Measurements from ENCODE around the gene DNAJC5. TPM values are rescaled to one million over a fixed set of nuclear protein-coding genes. Genes with fewer than 3 reads are reported as not detected.
A peak's percentile ranks its signal among the peaks of the same experiment; 100 is the strongest.
"Not testable (repeated sequence)": the region's sequence is repeated elsewhere in the genome, so short reads cannot be mapped to it uniquely, and the experiment has no call there.

Gene DNAJC5
- total RNA-seq, 1 donor from 2014 or later = 67.3 TPM

GRCh38 chr20:63861365-63861934, 33.5 kb upstream of the DNAJC5 start, which contains the start of gene ABHD16B:
TSS of gene ABHD16B (plus strand) at chr20:63861498. CDS start at chr20:63861541, 43 bp downstream.
- no peak for DNase-seq (ENCODE audit: low read depth in 2 of 2)

GRCh38 chr20:63861981-63862901, 32.7 kb upstream of the DNAJC5 start:
- DNase-seq (ENCODE audit: low read depth in 2 of 2) = no peak

GRCh38 chr20:63863021-63863797, 31.7 kb upstream of the DNAJC5 start:
- no peak for DNase-seq (ENCODE audit: low read depth in 2 of 2)

GRCh38 chr20:63863798-63864544, 31.0 kb upstream of the DNAJC5 start:
- DNase-seq (ENCODE audit: low read depth in 2 of 2) = peak; percentile 70 to 89

DNA sequence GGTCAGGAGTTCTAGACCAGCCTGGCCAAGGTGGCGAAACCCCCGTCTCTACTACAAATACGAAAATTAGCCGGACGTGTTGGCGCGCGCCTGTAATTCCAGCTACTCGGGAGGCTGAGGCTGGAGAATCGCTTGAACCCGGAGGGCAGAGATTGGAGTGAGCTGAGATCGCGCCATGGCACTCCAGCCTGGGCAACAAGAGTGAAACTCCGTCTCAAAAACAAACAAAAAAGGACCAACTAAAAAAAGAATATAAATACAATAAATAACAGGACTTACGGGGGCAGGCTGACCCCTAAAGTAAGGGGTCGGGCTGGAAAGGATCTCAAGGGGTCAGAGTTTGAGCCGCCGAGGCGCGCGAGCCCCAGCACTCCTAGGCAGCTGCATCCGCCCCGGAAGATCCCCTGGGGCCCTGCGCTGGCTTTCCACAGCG, 30.4 kb upstream of the DNAJC5 start:
- DNase-seq (ENCODE audit: low read depth in 2 of 2) = no peak

- peak; percentile 98 to 99 for DNase-seq (ENCODE audit: low read depth in 2 of 2)
Observed at GRCh38 chr20:63864978-63865640, 29.8 kb upstream of the DNAJC5 start, which contains the start of gene TPD52L2. TSS of gene TPD52L2 (plus strand) at chr20:63865270. CDS start at chr20:63865366, 96 bp downstream.

- DNase-seq (ENCODE audit: low read depth in 2 of 2) = not testable (repeated sequence)
Observed at GRCh38 chr20:63867042-63867441, 27.9 kb upstream of the DNAJC5 start.

- no peak for DNase-seq (ENCODE audit: low read depth in 2 of 2)
Observed at GRCh38 chr20:63868264-63868663, 26.7 kb upstream of the DNAJC5 start.

DNA sequence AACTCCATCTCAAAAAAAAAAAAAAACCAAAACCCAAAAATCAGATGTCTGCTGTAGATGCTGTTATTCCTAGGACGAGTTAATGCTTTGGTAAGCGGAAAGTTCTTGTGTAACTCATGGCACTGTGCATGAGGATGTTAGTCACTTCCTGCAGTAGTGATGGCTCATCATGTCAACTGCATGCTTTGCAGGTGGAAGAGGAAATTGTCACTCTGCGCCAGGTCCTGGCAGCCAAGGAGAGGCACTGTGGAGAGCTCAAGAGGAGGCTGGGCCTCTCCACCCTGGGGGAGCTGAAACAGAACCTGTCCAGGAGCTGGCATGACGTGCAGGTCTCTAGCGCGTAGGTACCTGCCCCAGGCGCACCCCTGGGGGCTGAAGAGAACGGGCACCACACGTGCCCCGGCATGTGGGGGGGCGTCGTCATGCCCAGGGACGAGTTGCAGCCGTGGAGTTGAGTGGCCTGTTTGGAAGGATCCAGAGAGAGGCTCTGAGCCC, 21.4 kb upstream of the DNAJC5 start:
- peak; percentile 99 for DNase-seq (ENCODE audit: low read depth in 2 of 2)

- not testable (repeated sequence) for DNase-seq (ENCODE audit: low read depth in 2 of 2)
Observed at GRCh38 chr20:63874241-63874640, 20.7 kb upstream of the DNAJC5 start.

DNA sequence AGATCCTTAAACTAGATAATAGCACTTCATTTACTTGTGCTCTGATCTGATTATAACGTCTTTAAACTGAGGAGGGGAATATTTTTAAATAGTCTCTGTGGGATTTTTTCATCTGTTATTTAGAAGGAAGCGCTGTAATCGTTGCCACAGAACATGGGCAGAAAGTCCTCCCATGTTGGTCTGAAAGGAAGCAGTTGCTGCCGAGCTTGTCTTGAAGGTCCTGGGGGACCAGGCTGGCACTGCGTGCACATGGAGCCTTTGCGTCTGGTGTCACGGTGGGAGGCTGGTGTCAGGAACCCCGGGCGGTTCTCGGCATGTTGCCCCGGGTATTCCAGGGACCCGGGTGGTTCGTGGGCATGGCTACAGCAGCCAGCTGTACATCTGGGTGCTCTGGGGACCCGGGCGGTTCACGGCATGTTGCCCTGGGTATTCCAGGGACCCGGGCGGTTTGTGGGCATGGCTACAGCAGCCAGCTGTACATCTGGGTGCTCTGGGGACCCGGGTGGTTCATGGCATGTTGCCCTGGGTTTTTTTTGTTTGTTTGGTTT, 18.4 kb upstream of the DNAJC5 start:
- no peak for DNase-seq (ENCODE audit: low read depth in 2 of 2)

DNA sequence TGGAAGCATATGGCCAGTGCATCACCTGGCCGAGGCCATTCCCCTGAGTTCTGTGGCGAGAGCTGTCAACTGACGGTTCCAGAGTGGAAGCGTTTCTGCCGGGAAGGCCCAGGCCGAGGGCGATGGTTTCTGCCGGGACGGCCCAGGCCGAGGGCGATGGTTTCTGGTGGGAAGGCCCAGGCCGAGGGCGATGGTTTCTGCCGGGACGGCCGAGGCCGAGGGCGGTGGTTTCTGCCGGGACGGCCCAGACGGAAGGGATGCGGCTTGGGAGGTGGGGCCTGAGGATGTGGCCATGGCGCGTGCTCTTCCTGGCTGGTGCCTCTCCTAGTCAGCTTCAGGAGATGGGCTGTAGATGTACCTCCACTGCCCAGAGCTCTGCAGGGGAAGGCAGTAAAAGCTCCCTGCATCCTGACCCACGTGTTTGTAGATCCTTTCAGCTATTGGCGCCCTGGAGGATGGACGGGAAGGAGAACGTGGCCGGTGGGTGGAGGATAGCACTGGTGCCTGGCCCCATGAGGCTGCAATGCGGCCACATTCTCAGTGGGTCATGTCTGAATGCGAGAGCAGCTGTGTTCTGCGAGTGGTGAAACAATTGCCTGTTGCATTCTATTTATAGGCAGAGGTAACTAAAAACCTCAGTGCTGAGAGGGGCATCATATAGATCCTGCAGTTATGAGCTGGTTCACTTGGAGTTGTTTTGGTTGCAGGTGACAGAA, 17.0 kb upstream of the DNAJC5 start:
- DNase-seq (ENCODE audit: low read depth in 2 of 2) = no peak

DNA sequence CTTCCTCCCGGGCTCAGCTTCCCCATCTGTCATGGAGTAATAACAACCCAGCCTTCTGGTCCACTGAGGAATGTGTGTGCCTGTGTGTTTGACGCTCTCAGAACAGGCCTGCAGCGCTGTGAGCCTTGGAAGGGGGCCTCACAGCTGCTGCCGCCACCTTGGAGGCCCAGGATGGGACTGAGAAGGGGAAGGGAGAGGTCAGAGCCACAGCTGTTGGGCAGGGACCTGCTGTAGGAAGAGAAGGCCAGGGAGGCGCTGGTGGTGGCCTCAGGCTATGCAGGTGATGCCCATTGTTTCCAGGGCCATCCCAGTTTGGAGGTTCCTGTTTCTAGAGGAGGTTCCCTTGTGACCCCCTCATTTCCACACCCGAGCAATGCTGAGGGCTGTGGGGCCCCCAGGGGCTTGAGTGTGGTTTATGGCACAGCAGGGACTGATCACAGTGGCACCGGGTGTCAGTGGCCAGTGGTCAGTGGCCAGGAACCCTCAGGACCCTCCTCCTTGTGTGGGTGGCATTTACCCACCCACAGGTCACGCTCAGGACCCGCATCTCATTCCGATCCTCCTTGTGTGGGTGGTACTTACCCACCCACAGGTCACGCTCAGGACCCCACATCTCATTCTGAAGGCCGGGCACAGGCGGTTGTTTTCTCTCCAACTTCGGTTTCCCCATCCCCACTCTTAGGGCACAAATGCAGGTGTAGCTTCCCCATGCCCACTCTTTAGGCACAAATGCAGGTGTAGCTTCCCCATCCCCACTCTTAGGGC, 15.8 kb upstream of the DNAJC5 start:
- DNase-seq (ENCODE audit: low read depth in 2 of 2) = no peak

DNA sequence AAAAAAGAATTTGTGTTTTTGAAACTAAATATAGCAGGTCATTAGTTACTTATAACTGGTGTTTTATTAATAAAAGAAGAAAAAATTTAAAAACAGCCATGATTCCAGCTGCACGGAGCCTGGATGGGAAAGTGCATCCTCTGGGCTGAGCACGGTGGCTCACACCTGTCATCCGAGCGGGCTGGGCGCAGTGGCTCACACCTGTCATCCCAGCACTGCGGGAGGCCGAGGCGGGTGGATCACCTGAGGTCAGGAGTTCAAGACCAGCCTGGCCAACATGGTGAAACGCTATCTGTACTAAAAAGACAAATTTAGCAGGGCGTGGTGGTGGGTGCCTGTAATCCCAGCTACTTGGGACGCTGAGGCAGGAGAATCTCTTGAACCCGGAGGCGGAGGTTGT, 14.0 kb upstream of the DNAJC5 start:
- DNase-seq (ENCODE audit: low read depth in 2 of 2) = not testable (repeated sequence)

DNA sequence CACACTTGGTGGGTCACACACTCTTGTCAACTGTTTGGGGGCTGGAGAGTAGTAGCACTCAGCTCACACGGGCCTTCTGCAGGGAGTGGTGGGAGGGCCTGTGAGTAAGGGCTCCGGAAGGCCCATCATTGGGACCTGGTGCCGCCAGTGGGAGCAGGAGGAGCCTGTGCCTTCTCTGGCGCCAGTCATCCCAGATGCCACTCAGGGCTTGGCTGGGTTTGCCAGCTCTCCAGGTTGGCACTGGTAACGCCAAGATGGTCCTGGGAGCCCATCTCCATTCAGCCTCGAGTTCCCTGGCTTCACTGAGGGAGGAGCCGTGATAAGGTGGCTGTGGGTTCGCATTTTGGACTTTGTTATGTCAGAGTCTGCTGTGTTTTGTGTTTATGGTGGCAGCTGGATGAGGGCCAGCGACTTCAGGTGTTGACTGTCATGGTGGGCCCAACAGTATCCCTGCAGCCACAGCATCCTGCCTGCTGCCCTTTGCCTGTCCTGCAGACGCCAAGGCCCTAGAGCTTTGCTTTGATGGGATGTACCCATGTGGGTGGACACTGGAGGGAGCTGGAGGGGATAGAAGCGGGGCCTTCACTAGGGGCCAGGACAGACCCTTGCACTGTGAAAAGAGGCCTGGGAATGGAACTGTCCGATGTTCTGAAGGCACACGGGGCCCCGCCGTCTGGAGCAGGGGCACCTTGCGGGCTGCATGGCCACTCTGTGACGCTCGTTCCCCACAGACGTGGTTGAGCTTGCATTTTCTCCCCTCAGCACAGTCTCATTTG, 13.3 kb upstream of the DNAJC5 start:
- no peak for DNase-seq (ENCODE audit: low read depth in 2 of 2)

DNA sequence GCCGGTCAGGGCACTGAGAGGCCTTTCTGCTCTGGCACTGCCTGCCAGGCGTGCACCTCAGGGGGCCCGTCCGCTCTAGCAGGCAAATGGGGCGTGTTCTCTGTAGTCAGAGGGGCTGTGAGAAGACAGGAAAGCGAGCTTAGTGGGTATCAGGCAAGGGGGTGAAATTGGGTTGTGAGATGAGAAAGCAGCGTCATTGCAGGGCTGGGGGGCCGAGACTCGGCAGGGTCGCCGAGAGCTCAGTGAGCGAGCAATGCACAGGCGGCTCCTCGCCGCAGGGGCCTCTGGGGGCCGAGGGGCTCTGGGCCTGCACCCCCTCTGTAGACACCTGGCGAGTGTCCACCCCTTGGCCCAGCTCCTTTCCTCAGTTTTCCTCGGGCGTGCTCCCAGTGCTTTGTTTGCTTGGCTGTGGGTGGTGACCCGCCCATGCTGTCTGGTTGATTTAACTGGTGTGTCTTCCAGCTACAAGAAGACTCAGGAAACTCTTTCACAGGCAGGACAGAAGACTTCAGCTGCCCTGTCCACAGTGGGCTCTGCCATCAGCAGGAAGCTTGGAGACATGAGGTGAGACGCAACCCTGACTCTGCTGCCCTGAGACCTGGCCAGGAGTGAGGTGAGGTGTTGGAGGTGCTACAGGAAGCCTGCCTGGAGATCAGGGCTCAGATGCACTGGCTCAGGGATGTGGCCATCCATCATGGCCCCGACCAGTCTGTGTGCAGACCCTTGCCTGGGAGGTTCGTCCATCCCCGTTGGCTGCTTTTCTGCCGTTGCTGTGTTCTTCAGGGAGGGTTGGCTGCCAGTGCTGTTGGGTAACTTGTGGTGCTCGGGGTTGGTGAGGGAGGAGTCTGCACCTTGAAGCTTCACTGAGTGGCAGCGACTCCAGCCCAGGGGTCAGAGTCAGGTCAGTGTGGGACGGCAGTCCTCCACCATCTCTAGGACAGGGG, 12.4 kb upstream of the DNAJC5 start:
- DNase-seq (ENCODE audit: low read depth in 2 of 2) = no peak

DNA sequence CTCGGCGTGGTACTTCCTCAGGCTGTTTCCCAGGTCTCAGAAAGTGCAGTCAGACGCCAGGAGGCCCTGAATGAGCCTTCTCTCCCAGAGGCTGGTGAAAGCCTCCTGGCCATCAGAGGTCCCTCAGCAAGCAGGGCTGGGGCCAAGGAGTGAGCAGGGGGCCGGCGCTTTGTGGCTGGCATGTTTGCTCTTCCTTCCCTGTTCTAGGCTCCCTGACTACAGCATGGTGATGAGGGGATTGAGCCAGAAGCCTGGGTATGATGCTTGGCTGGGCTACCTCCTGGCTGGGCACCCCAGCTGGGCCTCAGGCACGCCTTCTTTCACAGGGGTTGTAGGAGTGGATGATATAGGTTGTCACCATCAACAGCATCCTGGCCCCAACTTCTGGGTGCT, 11.7 kb upstream of the DNAJC5 start:
- no peak for DNase-seq (ENCODE audit: low read depth in 2 of 2)
